Measurements from ENCODE around the gene HACD3. TPM values are rescaled to one million over a fixed set of nuclear protein-coding genes. Genes with fewer than 3 reads are reported as not detected.
"Not testable (repeated sequence)": the region's sequence is repeated elsewhere in the genome, so short reads cannot be mapped to it uniquely, and the experiment has no call there.

Gene HACD3
- total RNA-seq, 4 donors from 2014 or later: 14.7 to 53.2 (median 32.9) TPM

DNA sequence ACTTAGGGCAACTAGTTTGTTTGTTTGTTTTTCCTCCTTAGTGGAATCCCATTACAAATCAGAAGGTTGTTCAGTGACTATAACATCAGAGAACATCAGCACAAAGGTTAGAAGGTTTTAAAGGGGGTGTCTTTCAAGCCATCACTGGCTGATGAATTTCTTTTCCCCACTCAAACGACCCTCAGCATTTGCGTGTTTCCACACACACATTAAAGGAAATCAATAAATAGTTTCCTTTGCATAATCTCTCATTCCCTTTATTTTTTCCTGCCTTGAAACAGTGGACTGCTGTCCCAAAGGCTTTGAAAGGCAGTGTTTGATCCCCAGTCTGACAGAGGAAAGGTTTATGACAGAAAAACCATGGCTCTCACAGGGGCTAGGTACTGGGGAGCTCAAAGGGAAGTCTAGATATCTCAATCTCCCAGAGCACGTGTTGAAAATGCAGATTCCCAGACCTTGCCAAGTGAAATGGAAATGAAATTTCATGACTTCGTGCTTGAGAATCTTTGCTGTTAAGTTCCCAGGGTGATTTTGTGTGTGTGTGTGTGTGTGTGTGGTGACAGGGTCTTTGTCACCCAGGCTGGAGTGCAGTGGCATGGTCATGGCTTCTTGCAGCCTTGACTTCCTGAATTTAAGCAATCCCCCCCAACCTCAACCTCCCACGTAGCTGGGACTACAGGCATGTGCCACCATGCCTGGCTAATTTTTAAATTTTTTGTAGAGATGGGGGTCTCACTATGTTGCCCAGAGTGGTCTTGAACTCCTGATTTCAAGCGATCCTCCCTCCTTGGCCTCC lies 82.9 kb downstream of the HACD3 start:
- Histone ChIP-seq H3K27me3 (no peaks in the 10 kb centered on the region), H3K4me1 (peaks cover 6 to 45% (median 20%) of the 10 kb centered on the region in 3 donors), H3K27ac (no peak overlapping the region), H3K9me3 (no peaks in the 10 kb centered on the region), H3K4me3 (no peak overlapping the region), H3K36me3 (no peaks in the 10 kb centered on the region)
- TF ChIP-seq, protein P1, sequence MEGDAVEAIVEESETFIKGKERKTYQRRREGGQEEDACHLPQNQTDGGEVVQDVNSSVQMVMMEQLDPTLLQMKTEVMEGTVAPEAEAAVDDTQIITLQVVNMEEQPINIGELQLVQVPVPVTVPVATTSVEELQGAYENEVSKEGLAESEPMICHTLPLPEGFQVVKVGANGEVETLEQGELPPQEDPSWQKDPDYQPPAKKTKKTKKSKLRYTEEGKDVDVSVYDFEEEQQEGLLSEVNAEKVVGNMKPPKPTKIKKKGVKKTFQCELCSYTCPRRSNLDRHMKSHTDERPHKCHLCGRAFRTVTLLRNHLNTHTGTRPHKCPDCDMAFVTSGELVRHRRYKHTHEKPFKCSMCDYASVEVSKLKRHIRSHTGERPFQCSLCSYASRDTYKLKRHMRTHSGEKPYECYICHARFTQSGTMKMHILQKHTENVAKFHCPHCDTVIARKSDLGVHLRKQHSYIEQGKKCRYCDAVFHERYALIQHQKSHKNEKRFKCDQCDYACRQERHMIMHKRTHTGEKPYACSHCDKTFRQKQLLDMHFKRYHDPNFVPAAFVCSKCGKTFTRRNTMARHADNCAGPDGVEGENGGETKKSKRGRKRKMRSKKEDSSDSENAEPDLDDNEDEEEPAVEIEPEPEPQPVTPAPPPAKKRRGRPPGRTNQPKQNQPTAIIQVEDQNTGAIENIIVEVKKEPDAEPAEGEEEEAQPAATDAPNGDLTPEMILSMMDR (IDR thresholded peaks at IDR 0.05): no peak
- TF ChIP-seq POLR2A (IDR thresholded peaks at IDR 0.05): no peak
- intact Hi-C loops (cut with DNase I): no loop called here
- WGBS, 2 donors: 72 to 73% methylated on average over 6 of the region's 6 CpGs
- DNase-seq: no peak

DNA sequence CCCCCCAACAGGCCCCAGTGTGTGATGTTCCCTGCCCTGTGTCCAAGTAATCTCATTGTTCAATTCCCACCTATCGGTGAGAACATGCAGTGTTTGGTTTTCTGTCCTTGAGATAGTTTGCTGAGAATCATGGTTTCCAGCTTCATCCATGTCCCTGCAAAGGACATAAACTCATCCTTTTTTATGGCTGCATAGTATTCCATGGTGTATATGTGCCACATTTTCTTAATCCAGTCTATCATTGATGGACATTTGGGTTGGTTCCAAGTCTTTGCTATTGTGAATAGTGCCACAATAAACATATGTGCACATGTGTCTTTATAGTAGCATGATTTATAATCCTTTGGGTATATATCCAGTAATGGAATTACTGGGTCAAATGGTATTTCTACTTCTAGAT lies 85.6 kb downstream of the HACD3 start:
- H3K27me3 ChIP-seq; H3K36me3 ChIP-seq; H3K4me3 ChIP-seq; H3K27ac ChIP-seq; DNase-seq; H3K9me3 ChIP-seq; intact Hi-C loops (cut with DNase I): not testable (repeated sequence)
- WGBS, 2 donors: 86 to 100% methylated on average over 1 of the region's 1 CpG
- H3K4me1 ChIP-seq: peaks cover 6 to 21% (median 10%) of the 10 kb centered on the region in 3 donors

DNA sequence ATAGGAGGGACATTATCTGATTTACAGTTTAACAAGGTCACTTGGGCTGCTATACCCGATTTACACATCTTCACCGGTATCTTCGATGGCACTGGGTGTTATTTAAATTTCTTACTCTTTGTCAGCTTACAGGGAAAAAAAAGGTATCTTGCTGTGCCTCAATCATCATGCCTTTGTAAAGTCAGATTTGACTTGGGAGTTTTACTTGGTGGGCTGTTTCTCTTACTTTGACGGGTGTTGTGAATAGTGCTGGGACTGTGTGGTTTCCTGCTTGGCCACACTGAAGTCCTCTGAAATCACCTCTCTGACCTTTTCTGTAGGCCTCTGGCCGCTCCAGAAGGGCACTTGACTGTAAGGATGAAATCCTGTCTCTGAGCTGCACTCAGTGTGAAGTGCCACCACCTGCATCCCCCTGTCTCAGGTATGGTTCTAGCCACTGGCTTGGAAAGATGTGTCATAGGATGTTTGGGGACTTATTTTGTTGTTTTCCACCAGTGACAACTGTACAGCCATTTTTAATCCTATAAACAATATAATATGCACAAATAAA lies 88.4 kb downstream of the HACD3 start:
- no peaks in the 10 kb centered on the region for H3K9me3 ChIP-seq
- TF ChIP-seq, protein P1 (IDR thresholded peaks at IDR 0.05): no peak
- no peak for TF ChIP-seq POLR2A (IDR thresholded peaks at IDR 0.05)
- no peaks in the 10 kb centered on the region for H3K4me1 ChIP-seq
- DNase-seq: no peak
- no peak overlapping the region for H3K4me3 ChIP-seq
- peaks cover 0 to 2% (median 0%) of the 10 kb centered on the region in 3 donors for H3K36me3 ChIP-seq
- H3K27ac ChIP-seq: no peak overlapping the region
- WGBS, 2 donors: 82 to 90% methylated on average over 4 to 5 of the region's 5 CpGs
- intact Hi-C loops (cut with DNase I): no loop called here
- no peaks in the 10 kb centered on the region for H3K27me3 ChIP-seq

DNA sequence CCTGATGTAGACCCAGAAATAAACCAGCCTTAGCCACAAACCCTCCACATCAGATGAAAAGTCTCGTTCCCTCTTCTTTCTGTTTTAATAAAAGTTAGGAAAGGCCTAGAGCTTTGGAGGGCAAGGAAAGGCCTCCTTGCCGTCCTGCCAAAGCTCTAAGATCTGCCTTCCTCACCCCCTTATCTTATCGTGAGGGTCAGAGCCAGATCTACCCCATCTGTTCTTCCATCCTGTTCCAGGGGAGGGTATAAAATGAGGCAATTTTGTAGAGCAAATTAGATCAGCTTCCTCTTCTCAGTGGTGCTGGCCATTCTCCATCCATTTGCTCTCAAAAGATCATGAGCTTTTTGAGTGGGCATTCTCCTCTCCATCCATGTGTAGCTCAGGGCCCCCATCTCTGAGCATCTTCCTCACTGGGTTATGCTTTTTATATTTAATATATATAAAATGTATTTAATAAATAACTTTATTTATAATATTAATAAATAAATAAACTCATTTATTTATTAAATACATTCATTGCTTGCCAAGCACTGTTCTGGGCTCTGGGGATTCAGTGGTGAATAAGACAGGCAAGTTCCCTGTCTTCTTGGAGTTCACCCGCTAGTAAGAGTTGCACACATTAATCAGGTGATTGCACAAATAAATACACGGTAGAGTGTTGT lies 89.5 kb downstream of the HACD3 start:
- intact Hi-C loops (cut with DNase I): no loop called here
- H3K27me3 ChIP-seq: no peaks in the 10 kb centered on the region
- H3K9me3 ChIP-seq: no peaks in the 10 kb centered on the region
- 63 to 75% methylated on average over 5 of the region's 5 CpGs for WGBS, 2 donors
- H3K4me1 ChIP-seq: no peaks in the 10 kb centered on the region
- H3K36me3 ChIP-seq: peaks cover 0 to 13% (median 0%) of the 10 kb centered on the region in 3 donors
- no peak overlapping the region for H3K27ac ChIP-seq
- no peak for TF ChIP-seq POLR2A (IDR thresholded peaks at IDR 0.05)
- TF ChIP-seq, protein P1 (IDR thresholded peaks at IDR 0.05): no peak
- no peak for DNase-seq
- H3K4me3 ChIP-seq: no peak overlapping the region

DNA sequence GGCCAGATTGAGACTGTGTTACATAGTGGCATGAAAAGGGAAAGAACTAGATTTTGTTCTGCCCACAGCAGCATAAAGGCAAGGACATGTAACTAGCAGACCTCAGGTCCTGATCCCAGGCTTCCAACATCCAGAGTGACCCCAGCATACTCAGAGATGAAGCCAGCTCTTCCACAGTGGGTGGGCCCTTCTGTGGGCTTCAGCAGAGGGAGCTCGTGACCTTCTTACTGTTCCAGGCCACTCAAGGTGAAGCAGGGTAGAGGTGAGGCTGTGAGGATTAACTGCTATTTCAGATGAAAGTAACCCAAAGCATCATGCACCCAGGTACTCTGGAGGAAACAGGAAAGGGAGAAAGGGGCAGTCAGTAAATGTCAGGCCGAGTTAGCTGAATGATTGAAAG lies 90.6 kb downstream of the HACD3 start:
- TF ChIP-seq, protein P1 (IDR thresholded peaks at IDR 0.05): no peak
- TF ChIP-seq POLR2A (IDR thresholded peaks at IDR 0.05): no peak
- no peaks in the 10 kb centered on the region for H3K4me1 ChIP-seq
- intact Hi-C loops (cut with DNase I): no loop called here

More for the DNA sequence above, 90.6 kb downstream of the HACD3 start:
- Histone ChIP-seq H3K27me3 (no peaks in the 10 kb centered on the region), H3K36me3 (peaks cover 0 to 24% (median 0%) of the 10 kb centered on the region in 3 donors), H3K27ac (no peak overlapping the region), H3K9me3 (no peaks in the 10 kb centered on the region), H3K4me3 (no peak overlapping the region)
- 85 to 86% methylated on average over 1 to 2 of the region's 2 CpGs for WGBS, 2 donors
- DNase-seq: no peak
